Smooth muscle cell (in vitro differentiated cells): ENCODE measurements around the gene SRD5A2. TPM values are rescaled to one million over a fixed set of nuclear protein-coding genes. Genes with fewer than 3 reads are reported as not detected.

Experiments used
- DNase-seq: peaks from one replicate; lab custom pipeline; 2025; ENCODE audit not compliant: unreplicated experiment; lab: John Stamatoyannopoulos, UW
- H2AFZ ChIP-seq: fragments of 200-600 bp; sonication (generic); 2 replicates; pipeline ENCODE4 v1.6.0; 2016; ENCODE audit warnings: antibody characterized with exemption, low read depth, mild to moderate bottlenecking
- H3F3A ChIP-seq: fragments of 200-600 bp; sonication (generic); 2 replicates; pipeline ENCODE4 v1.6.0; 2017; ENCODE audit warnings: antibody characterized with exemption, low read depth
- H3K27ac ChIP-seq: fragments of 200-600 bp; sonication (generic); 2 replicates; pipeline ENCODE4 v1.5.1; 2016; ENCODE audit warnings: low read depth, mild to moderate bottlenecking
- H3K27me3 ChIP-seq: fragments of 200-600 bp; sonication (generic); 2 replicates; pipeline ENCODE4 v1.6.1; 2016; ENCODE audit warnings: low read depth, mild to moderate bottlenecking
- H3K36me3 ChIP-seq: fragments of 200-600 bp; sonication (generic); 2 replicates; pipeline ENCODE4 v1.5.1; 2016; ENCODE audit warnings: low read depth
- H3K4me1 ChIP-seq: fragments of 200-600 bp; sonication (generic); 2 replicates; pipeline ENCODE4 v1.5.1; 2016; ENCODE audit warnings: low read depth
- H3K4me2 ChIP-seq: fragments of 200-600 bp; sonication (generic); 2 replicates; pipeline ENCODE4 v1.6.0; 2016; ENCODE audit warnings: mild to moderate bottlenecking
- H3K4me3 ChIP-seq: fragments of 200-600 bp; sonication (generic); 2 replicates; pipeline ENCODE4 v1.5.1; 2016; ENCODE audit warnings: mild to moderate bottlenecking
- H3K79me2 ChIP-seq: fragments of 200-600 bp; sonication (generic); 2 replicates; pipeline ENCODE4 v1.6.0; 2016; ENCODE audit warnings: low read depth, mild to moderate bottlenecking
- H3K9ac ChIP-seq: fragments of 200-600 bp; sonication (generic); 2 replicates; pipeline ENCODE4 v1.6.0; 2016; ENCODE audit warnings: low read depth
- H3K9me3 ChIP-seq: fragments of 200-600 bp; sonication (generic); replicated peaks from 2 replicates; pipeline ENCODE4 v1.5.1; 2016; ENCODE audit warnings: low read depth
- H4K20me1 ChIP-seq: fragments of 200-600 bp; sonication (generic); 2 replicates; pipeline ENCODE4 v1.6.0; 2016; ENCODE audit warnings: low read depth
- CTCF ChIP-seq: fragments of 200-600 bp; sonication (generic); IDR thresholded peaks from 2 replicates; pipeline ENCODE4 v1.5.1; 2017; ENCODE audit warnings: borderline replicate concordance, mild to moderate bottlenecking, antibody characterized with exemption; ENCODE audit not compliant: insufficient read depth, poor library complexity, severe bottlenecking
- WGBS: methylation state at CpG from one replicate; pipeline ENCODE4 v1.1.7; 2016; ENCODE audit warnings: low lambda C conversion rate; 5-methylcytosine and 5-hydroxymethylcytosine counted together
- polyA plus RNA-seq: library from polyadenylated mRNA; unstranded; fragments of >200 nt; fragmentation: Nextera tagmentation; extraction: Ambion mirVana; gene quantifications from 2 replicates; pipeline ENCODE4 v1.2.1, GENCODE V29; 2016
- total RNA-seq: library from RNA; depleted of rRNA; stranded (reverse); fragments of >200 nt; gene quantifications from 2 replicates; pipeline ENCODE4 v1.2.3, GENCODE V29; 2014

Gene SRD5A2
- total RNA-seq (0.04 and 0.09 TPM in 2 replicates), polyA plus RNA-seq (not detected in 2 replicates)

GRCh38 chr2:31580321-31581117, at the start of gene SRD5A2:
SRD5A2 (minus strand) TSS chr2:31580938; CDS start chr2:31580900, 38 bp downstream.
- Histone ChIP-seq H3F3A (no peaks in the 10 kb centered on the region), H3K9ac (no peak within 1 kb of the TSS), H3K9me3 (no peaks in the 10 kb centered on the region), H3K79me2 (no peaks in the 10 kb centered on the region), H3K27me3 (peaks cover 62% of the 10 kb centered on the region), H2AFZ (no peak within 1 kb of the TSS), H3K4me2 (peak within 1 kb of the TSS; percentile 61), H4K20me1 (no peaks in the 10 kb centered on the region), H3K36me3 (no peaks in the 10 kb centered on the region), H3K4me3 (no peak within 1 kb of the TSS), H3K4me1 (peaks cover 4% of the 10 kb centered on the region), H3K27ac (no peak within 1 kb of the TSS)
- no peak for TF ChIP-seq CTCF
- 3% methylated on average over 64 of the region's 76 CpGs for WGBS
- no peak for DNase-seq

- H3K27me3 ChIP-seq = no peaks in the 10 kb centered on the region
- H3K79me2 ChIP-seq = no peaks in the 10 kb centered on the region
- no peaks in the 10 kb centered on the region for H3K36me3 ChIP-seq
- H3K4me2 ChIP-seq = no peak overlapping the region
- H3K9ac ChIP-seq = no peak overlapping the region
- H3K4me3 ChIP-seq = no peak overlapping the region
- DNase-seq = no peak
- no peaks in the 10 kb centered on the region for H4K20me1 ChIP-seq
- no peaks in the 10 kb centered on the region for H3F3A ChIP-seq
- no peak overlapping the region for H2AFZ ChIP-seq
- H3K27ac ChIP-seq = no peak overlapping the region
- H3K9me3 ChIP-seq = no peaks in the 10 kb centered on the region
- no peaks in the 10 kb centered on the region for H3K4me1 ChIP-seq
- 78% methylated on average over 3 of the region's 3 CpGs for WGBS
- TF ChIP-seq CTCF = no peak
These were observed 25.8 kb upstream of the SRD5A2 start for GRCh38 chr2:31606509-31606908.

- Histone ChIP-seq H3K27ac (no peak overlapping the region), H3F3A (no peaks in the 10 kb centered on the region), H3K4me3 (no peak overlapping the region), H4K20me1 (no peaks in the 10 kb centered on the region), H3K36me3 (no peaks in the 10 kb centered on the region), H3K4me1 (no peaks in the 10 kb centered on the region), H2AFZ (no peak overlapping the region), H3K9ac (no peak overlapping the region), H3K27me3 (no peaks in the 10 kb centered on the region), H3K9me3 (peaks cover 3% of the 10 kb centered on the region), H3K4me2 (no peak overlapping the region), H3K79me2 (no peaks in the 10 kb centered on the region)
- TF ChIP-seq CTCF = no peak
- no peak for DNase-seq
These were observed 18.0 kb upstream of the SRD5A2 start for GRCh38 chr2:31598694-31599093.

DNA sequence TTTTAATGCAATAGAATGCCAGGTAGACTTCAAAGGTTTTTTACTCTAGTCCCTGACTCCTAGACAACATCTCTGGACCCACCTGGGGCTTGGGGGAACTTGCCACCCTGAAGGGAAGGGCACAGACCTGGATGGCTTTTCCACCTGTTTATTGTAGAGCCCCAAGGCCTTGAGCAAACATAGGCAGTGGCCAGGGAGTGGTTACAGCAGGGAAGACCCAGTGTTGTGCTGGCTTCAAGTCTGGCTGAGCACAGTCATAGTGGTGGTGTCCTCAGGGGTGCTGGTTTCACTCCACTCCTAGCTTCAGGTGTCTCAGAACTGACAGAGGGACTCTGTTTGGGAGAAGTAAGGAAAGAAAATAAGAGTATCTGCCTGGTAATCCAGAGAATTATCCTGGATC, 5.5 kb upstream of the SRD5A2 start:
- DNase-seq = no peak
- H3K4me3 ChIP-seq = no peak overlapping the region
- H3K9me3 ChIP-seq = no peaks in the 10 kb centered on the region
- no peak overlapping the region for H3K4me2 ChIP-seq
- no peak overlapping the region for H3K27ac ChIP-seq
- H3K27me3 ChIP-seq = peaks cover 21% of the 10 kb centered on the region
- no peaks in the 10 kb centered on the region for H3K36me3 ChIP-seq
- H4K20me1 ChIP-seq = no peaks in the 10 kb centered on the region
- H3K79me2 ChIP-seq = no peaks in the 10 kb centered on the region
- no peaks in the 10 kb centered on the region for H3F3A ChIP-seq
- TF ChIP-seq CTCF = no peak
- H3K9ac ChIP-seq = no peak overlapping the region
- H3K4me1 ChIP-seq = no peaks in the 10 kb centered on the region
- H2AFZ ChIP-seq = no peak overlapping the region
